Peyer's patch (tissue), 4 donors: ENCODE results near the gene APOA5.

Source experiments
- CTCF ChIP-seq, 6 experiments: fragments of 450-650 bp in 4 of 6; fragments of 200-600 bp in 2 of 6; sonication (generic) in 1 of 6; IDR thresholded peaks; one replicate each; pipeline ENCODE4 v1.5.1; 2017 to 2019; ENCODE audit warnings: antibody characterized with exemption in 6 of 6, mild to moderate bottlenecking in 3 of 6, moderate library complexity in 1 of 6
- POLR2A ChIP-seq, 2 donors: fragments of 450-650 bp; IDR thresholded peaks; one replicate each; pipeline ENCODE4 v1.5.1; 2017; ENCODE audit warnings: antibody characterized with exemption in 2 of 2, mild to moderate bottlenecking in 2 of 2, moderate library complexity in 2 of 2

GRCh38 chr11:116827461-116827860, 35.8 kb upstream of the APOA5 start:
- TF ChIP-seq CTCF (IDR thresholded peaks at IDR 0.05) (no peak), POLR2A (IDR thresholded peaks at IDR 0.05) (no peak)
